Ectodermal cell (in vitro differentiated cells): ENCODE results near the gene NKX2-2. TPM values are rescaled to one million over a fixed set of nuclear protein-coding genes. Genes with fewer than 3 reads are reported as not detected.

Source experiments
- H3K27ac ChIP-seq: 2 replicates; pipeline ENCODE4 v1.7.0; 2013; ENCODE audit warnings: mild to moderate bottlenecking, low read depth, low read length; ENCODE audit not compliant: insufficient read depth, poor library complexity, severe bottlenecking
- H3K27me3 ChIP-seq: 2 replicates; pipeline ENCODE4 v1.7.0; 2013; ENCODE audit warnings: mild to moderate bottlenecking, low read length; ENCODE audit not compliant: insufficient read depth, control insufficient read depth, poor library complexity, severe bottlenecking
- H3K36me3 ChIP-seq: one replicate; pipeline ENCODE4 v1.7.0; 2013; ENCODE audit warnings: low read length; ENCODE audit not compliant: control insufficient read depth, insufficient read depth
- H3K4me1 ChIP-seq: one replicate; pipeline ENCODE4 v1.7.0; 2013; ENCODE audit warnings: low read length; ENCODE audit not compliant: control insufficient read depth, insufficient read depth
- H3K4me3 ChIP-seq: 2 replicates; pipeline ENCODE4 v1.7.0; 2013; ENCODE audit warnings: low read depth, low read length, control low read depth; ENCODE audit not compliant: insufficient read depth
- H3K9me3 ChIP-seq: 2 replicates; pipeline ENCODE4 v1.7.0; 2013; ENCODE audit warnings: mild to moderate bottlenecking, low read length, moderate library complexity; ENCODE audit not compliant: control insufficient read depth
- WGBS, 2 experiments: methylation state at CpG; one replicate each; pipeline ENCODE4 v1.1.7; 2013; ENCODE audit warnings: missing lambda C conversion rate in 2 of 2; 5-methylcytosine and 5-hydroxymethylcytosine counted together
- polyA plus RNA-seq, 4 experiments: library from polyadenylated mRNA; stranded (reverse); fragments of 50-300 nt; gene quantifications; one replicate each; pipeline ENCODE4 v1.2.3, GENCODE V29; 2013

The NKX2-2 gene
- not detected for polyA plus RNA-seq (2013, experiment 1 of 4)
- polyA plus RNA-seq (2013, experiment 2 of 4), result not detected
- not detected for polyA plus RNA-seq (2013, experiment 3 of 4)
- polyA plus RNA-seq (2013, experiment 4 of 4), result not detected

DNA sequence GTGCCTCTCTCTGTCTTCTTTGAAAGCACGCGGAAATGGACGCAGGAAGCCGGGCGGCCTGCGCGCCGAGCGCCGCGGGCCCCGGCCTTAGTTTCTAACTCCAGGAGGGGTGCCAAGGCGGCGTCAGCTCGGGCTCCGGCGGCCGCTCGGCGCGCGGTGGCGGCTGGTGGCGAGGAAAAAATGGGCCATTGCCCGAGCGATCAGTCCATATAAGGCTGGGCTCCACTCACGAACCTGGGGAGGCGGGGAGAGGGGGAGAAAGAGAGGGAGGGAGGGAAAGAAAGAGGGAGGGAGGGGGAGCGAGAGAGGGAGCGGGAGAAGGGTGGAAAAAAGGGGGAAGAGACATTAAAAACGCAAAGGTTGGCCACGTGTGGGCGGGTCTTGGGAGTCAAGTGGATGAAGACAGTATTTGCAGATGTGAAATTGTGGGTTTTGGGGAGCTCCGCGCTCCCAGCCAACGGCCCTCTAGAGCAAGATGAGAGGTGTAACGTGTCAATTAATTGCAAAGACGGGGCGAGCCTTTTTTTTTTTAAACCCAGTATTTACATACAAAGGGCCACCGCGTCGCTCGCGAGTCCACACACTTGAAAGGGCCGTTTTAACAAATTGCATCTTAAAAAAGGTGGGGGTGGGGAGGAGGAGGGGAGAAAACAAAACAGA is at the start of gene NKX2-2:
TSS of gene NKX2-2 (minus strand) at position 184 of the 660 bp plus-strand sequence. CDS start 395 bp downstream, outside the sequence.
- peaks cover 36% of the 10 kb centered on the region for H3K4me1 ChIP-seq
- H3K9me3 ChIP-seq, result no peaks in the 10 kb centered on the region
- no peak within 1 kb of the TSS for H3K27ac ChIP-seq
- 1% methylated on average over 39 to 43 of the region's 45 CpGs for WGBS, 2 experiments
- H3K4me3 ChIP-seq, result no peak within 1 kb of the TSS
- H3K36me3 ChIP-seq, result no peaks in the 10 kb centered on the region
- peaks cover 100% of the 10 kb centered on the region for H3K27me3 ChIP-seq

DNA sequence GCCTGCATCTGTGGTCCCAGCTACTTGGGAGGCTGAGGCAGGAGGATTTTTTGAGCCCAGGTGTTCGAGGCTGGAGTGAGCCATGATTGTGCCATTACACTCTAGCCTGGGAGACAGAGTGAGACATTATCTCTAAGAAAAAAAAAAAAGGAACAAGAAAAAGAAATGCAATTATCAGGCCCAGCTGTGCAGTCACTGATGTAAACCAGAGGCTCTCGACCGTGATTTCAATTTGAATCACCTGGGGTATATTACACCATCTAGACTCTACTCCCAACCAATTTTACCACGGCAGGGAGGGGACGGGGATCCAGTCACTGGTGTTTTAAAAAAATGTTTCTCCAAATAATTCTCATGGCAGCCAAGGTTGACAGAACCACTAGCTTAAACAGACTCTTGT is 48.8 kb upstream of the NKX2-2 start:
- no peaks in the 10 kb centered on the region for H3K9me3 ChIP-seq
- H3K4me1 ChIP-seq, result no peaks in the 10 kb centered on the region
- 93 to 96% methylated on average over 5 of the region's 5 CpGs for WGBS, 2 experiments
- H3K36me3 ChIP-seq, result no peaks in the 10 kb centered on the region
- H3K27me3 ChIP-seq, result no peaks in the 10 kb centered on the region
- no peak overlapping the region for H3K27ac ChIP-seq
- H3K4me3 ChIP-seq, result no peak overlapping the region

DNA sequence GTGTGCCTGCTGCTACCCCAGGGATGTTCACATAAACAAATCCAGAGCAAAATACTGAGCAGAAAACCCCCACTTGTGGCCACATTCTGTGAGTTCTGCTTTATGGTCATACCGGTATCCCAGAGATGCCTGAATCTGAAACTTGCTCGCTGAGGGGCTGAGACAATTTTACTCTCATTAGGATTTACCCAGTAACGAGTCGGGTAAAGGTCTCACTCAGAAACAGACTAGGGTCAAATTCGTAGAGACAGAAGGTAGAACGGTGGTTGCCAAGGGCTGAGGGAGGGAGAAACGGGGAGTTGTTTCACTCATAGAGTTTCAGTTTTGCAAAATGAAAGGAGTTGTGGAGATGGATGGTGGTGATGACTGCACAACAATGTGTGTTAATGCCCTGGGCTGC is 45.4 kb upstream of the NKX2-2 start:
- H3K4me3 ChIP-seq, result no peak overlapping the region
- 89 to 92% methylated on average over 7 of the region's 7 CpGs for WGBS, 2 experiments
- no peaks in the 10 kb centered on the region for H3K9me3 ChIP-seq
- no peak overlapping the region for H3K27ac ChIP-seq
- no peaks in the 10 kb centered on the region for H3K4me1 ChIP-seq
- no peaks in the 10 kb centered on the region for H3K27me3 ChIP-seq
- no peaks in the 10 kb centered on the region for H3K36me3 ChIP-seq

DNA sequence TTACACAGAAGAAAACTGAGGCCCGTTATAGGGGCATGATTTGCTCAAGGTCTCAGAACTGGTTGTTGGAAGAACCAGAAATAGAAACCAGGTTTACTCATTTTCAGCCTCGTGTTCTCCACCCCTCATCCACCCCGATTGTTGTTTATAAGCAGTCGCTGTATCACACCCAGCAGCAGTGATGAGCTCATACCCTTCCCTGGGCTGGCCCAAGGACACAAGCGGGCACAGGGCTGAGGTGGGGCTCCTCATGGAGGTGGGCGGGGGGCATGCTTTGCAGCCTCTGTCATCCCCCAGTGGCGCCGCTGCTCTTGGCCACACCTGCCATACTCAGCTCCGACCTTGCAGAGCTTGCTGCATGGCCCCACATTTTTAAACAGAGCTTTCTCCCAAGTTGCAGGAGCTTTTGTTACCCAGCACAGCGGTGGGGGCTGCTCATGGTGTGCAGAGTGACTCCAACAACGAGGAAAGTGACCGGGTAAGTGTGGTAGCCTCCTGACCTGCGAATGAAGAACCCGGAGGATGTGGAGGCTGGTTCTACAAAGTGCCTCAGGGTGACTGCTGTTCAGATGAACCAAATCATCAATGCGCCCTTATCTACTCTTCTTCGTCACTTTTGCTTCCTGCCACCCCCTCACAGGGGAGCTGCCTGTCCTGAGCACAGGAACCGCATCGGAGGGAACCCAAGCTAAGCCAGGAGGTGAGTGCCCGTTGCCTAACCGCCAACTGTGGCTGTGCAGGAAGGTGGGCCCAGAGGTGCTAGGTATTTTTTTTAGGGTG is 43.6 kb upstream of the NKX2-2 start:
- Histone ChIP-seq H3K4me1 (no peaks in the 10 kb centered on the region), H3K27me3 (no peaks in the 10 kb centered on the region), H3K36me3 (no peaks in the 10 kb centered on the region), H3K27ac (no peak overlapping the region), H3K9me3 (no peaks in the 10 kb centered on the region), H3K4me3 (no peak overlapping the region)
- WGBS, 2 experiments, result 93 to 95% methylated on average over 20 of the region's 20 CpGs

- no peaks in the 10 kb centered on the region for H3K27me3 ChIP-seq
- WGBS, 2 experiments, result 89 to 95% methylated on average over 1 to 2 of the region's 2 CpGs
- H3K4me3 ChIP-seq, result no peak overlapping the region
- H3K36me3 ChIP-seq, result no peaks in the 10 kb centered on the region
- H3K9me3 ChIP-seq, result no peaks in the 10 kb centered on the region
- H3K4me1 ChIP-seq, result no peaks in the 10 kb centered on the region
- no peak overlapping the region for H3K27ac ChIP-seq
Observed at GRCh38 chr20:21556398-21556797, 42.5 kb upstream of the NKX2-2 start.

- Histone ChIP-seq H3K4me1 (no peaks in the 10 kb centered on the region), H3K36me3 (no peaks in the 10 kb centered on the region)
- 88 to 93% methylated on average over 4 to 5 of the region's 5 CpGs for WGBS, 2 experiments
Observed at GRCh38 chr20:21555470-21556120, 41.7 kb upstream of the NKX2-2 start.

GRCh38 chr20:21554985-21555384 is 41.1 kb upstream of the NKX2-2 start:
- Histone ChIP-seq H3K4me3 (no peak overlapping the region), H3K4me1 (no peaks in the 10 kb centered on the region), H3K27me3 (no peaks in the 10 kb centered on the region), H3K27ac (no peak overlapping the region), H3K36me3 (no peaks in the 10 kb centered on the region), H3K9me3 (no peaks in the 10 kb centered on the region)
- WGBS, 2 experiments, result 83 to 87% methylated on average over 7 of the region's 7 CpGs

More at GRCh38 chr20:21555470-21556120, 41.7 kb upstream of the NKX2-2 start:
- H3K27me3 ChIP-seq, result no peaks in the 10 kb centered on the region
- H3K4me3 ChIP-seq, result no peak overlapping the region
- no peak overlapping the region for H3K27ac ChIP-seq
- H3K9me3 ChIP-seq, result no peaks in the 10 kb centered on the region

GRCh38 chr20:21554376-21554890 is 40.6 kb upstream of the NKX2-2 start:
- 86 to 87% methylated on average over 10 of the region's 10 CpGs for WGBS, 2 experiments
- Histone ChIP-seq H3K27ac (no peak overlapping the region), H3K4me1 (no peaks in the 10 kb centered on the region), H3K4me3 (no peak overlapping the region), H3K27me3 (no peaks in the 10 kb centered on the region), H3K9me3 (no peaks in the 10 kb centered on the region), H3K36me3 (no peaks in the 10 kb centered on the region)

DNA sequence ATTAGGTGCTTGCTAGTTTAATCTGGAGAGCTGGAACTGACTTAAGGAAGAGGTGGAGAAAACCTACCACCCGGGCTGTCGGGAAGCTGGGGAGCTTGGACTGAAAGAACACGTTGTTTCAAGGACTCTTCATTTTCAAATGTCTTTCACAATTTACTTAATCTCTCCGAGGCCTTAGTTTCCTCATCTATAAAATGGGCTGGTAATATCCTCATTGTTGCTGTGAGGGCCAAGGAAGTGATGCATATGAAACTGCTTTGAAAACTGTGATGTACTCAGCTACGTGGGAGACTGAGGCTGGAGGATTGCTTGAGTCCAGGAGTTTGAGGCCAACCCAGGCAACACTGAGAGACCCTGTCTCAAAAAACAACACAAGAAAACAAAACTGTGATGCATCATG is 36.7 kb upstream of the NKX2-2 start:
- H3K4me3 ChIP-seq, result no peak overlapping the region
- H3K9me3 ChIP-seq, result no peaks in the 10 kb centered on the region
- no peak overlapping the region for H3K27ac ChIP-seq
- no peaks in the 10 kb centered on the region for H3K27me3 ChIP-seq
- no peaks in the 10 kb centered on the region for H3K4me1 ChIP-seq
- WGBS, 2 experiments, result 80 to 92% methylated on average over 5 of the region's 5 CpGs
- no peaks in the 10 kb centered on the region for H3K36me3 ChIP-seq
